Measurements from ENCODE around the gene NAALADL2.

NAALADL2 gene

GRCh38 chr3:175009295-175009694 lies 150.2 kb downstream of the NAALADL2 start:
- H3K27ac ChIP-seq (ENCODE audit: low read length) = no peak overlapping the region
- H3K4me3 ChIP-seq (ENCODE audit: low read depth in 1 of 2, low read length in 2 of 2) = no peak overlapping the region
- ATAC-seq (ENCODE audit: insufficient read depth, low read depth) (no peak), DNase-seq (no peak)
- H3K36me3 ChIP-seq (ENCODE audit: insufficient read depth, low read length) = no peaks in the 10 kb centered on the region
- H3K79me2 ChIP-seq (ENCODE audit: insufficient read depth, low read length) = no peaks in the 10 kb centered on the region
- no peaks in the 10 kb centered on the region for H3K9me3 ChIP-seq (ENCODE audit: insufficient read depth, low read length, severe bottlenecking)
- H3K9ac ChIP-seq (ENCODE audit: low read depth, low read length) = no peak overlapping the region
- H2AFZ ChIP-seq (ENCODE audit: low read depth, low read length) = no peak overlapping the region
- no peaks in the 10 kb centered on the region for H3K4me1 ChIP-seq (ENCODE audit: insufficient read depth, low read length)
- no peak overlapping the region for H3K4me2 ChIP-seq (ENCODE audit: insufficient read depth, low read length)
- H3K27me3 ChIP-seq (ENCODE audit: insufficient read depth, low read length, poor library complexity) = no peaks in the 10 kb centered on the region
- H4K20me1 ChIP-seq (ENCODE audit: insufficient read depth, low read length) = no peaks in the 10 kb centered on the region
- no peak for TF ChIP-seq EZH2 (IDR thresholded peaks at IDR 0.05; ENCODE audit: borderline replicate concordance, low read depth, low read length, severe bottlenecking)
- TF ChIP-seq CTCF (IDR thresholded peaks at IDR 0.05; ENCODE audit: borderline replicate concordance, extremely low read depth, low read length, poor library complexity, severe bottlenecking) = no peak

- TF ChIP-seq EZH2 (IDR thresholded peaks at IDR 0.05; ENCODE audit: borderline replicate concordance, low read depth, low read length, severe bottlenecking) = no peak
- TF ChIP-seq CTCF (IDR thresholded peaks at IDR 0.05; ENCODE audit: borderline replicate concordance, extremely low read depth, low read length, poor library complexity, severe bottlenecking) = no peak
- DNase-seq (no peak), ATAC-seq (ENCODE audit: insufficient read depth, low read depth) (no peak)
- Histone ChIP-seq H3K9me3 (ENCODE audit: insufficient read depth, low read length, severe bottlenecking) (no peaks in the 10 kb centered on the region), H3K4me1 (ENCODE audit: insufficient read depth, low read length) (no peaks in the 10 kb centered on the region), H3K9ac (ENCODE audit: low read depth, low read length) (no peak overlapping the region), H2AFZ (ENCODE audit: low read depth, low read length) (no peak overlapping the region), H3K27ac (ENCODE audit: low read length) (no peak overlapping the region), H3K4me2 (ENCODE audit: insufficient read depth, low read length) (no peak overlapping the region), H3K27me3 (ENCODE audit: insufficient read depth, low read length, poor library complexity) (no peaks in the 10 kb centered on the region), H3K79me2 (ENCODE audit: insufficient read depth, low read length) (no peaks in the 10 kb centered on the region), H3K4me3 (ENCODE audit: low read depth in 1 of 2, low read length in 2 of 2) (no peak overlapping the region), H3K36me3 (ENCODE audit: insufficient read depth, low read length) (no peaks in the 10 kb centered on the region), H4K20me1 (ENCODE audit: insufficient read depth, low read length) (no peaks in the 10 kb centered on the region)
Measured at GRCh38 chr3:175015056-175015635, 156.0 kb downstream of the NAALADL2 start.

- Histone ChIP-seq H3K79me2 (ENCODE audit: insufficient read depth, low read length) (no peaks in the 10 kb centered on the region), H3K9me3 (ENCODE audit: insufficient read depth, low read length, severe bottlenecking) (no peaks in the 10 kb centered on the region), H3K36me3 (ENCODE audit: insufficient read depth, low read length) (no peaks in the 10 kb centered on the region), H3K4me2 (ENCODE audit: insufficient read depth, low read length) (no peak overlapping the region), H2AFZ (ENCODE audit: low read depth, low read length) (no peak overlapping the region), H3K4me1 (ENCODE audit: insufficient read depth, low read length) (no peaks in the 10 kb centered on the region), H3K9ac (ENCODE audit: low read depth, low read length) (no peak overlapping the region), H3K27me3 (ENCODE audit: insufficient read depth, low read length, poor library complexity) (no peaks in the 10 kb centered on the region), H3K27ac (ENCODE audit: low read length) (no peak overlapping the region), H4K20me1 (ENCODE audit: insufficient read depth, low read length) (no peaks in the 10 kb centered on the region), H3K4me3 (ENCODE audit: low read depth in 1 of 2, low read length in 2 of 2) (no peak overlapping the region)
- no peak for TF ChIP-seq EZH2 (IDR thresholded peaks at IDR 0.05; ENCODE audit: borderline replicate concordance, low read depth, low read length, severe bottlenecking)
- no peak for TF ChIP-seq CTCF (IDR thresholded peaks at IDR 0.05; ENCODE audit: borderline replicate concordance, extremely low read depth, low read length, poor library complexity, severe bottlenecking)
- DNase-seq = no peak
- no peak for ATAC-seq (ENCODE audit: insufficient read depth, low read depth)
Measured at GRCh38 chr3:175018946-175019727, 160.0 kb downstream of the NAALADL2 start.

Data from DND-41 (cell line).